GM12892 (cell line): Measurements from ENCODE around the gene PPFIA4. TPM values are rescaled to one million over a fixed set of nuclear protein-coding genes. Genes with fewer than 3 reads are reported as not detected.
"Not testable (repeated sequence)": the region's sequence is repeated elsewhere in the genome, so short reads cannot be mapped to it uniquely, and the experiment has no call there.

ENCODE experiments used
- DNase-seq: peaks from one replicate; pipeline ENCODE4 v3.0.0; 2011; ENCODE audit not compliant: insufficient read length
- FAIRE-seq: peaks from 2 replicates; lab custom pipeline; 2011; peaks lifted over from hg19 to GRCh38; lab: Jason Lieb, UNC
- POLR2A ChIP-seq: IDR thresholded peaks from 2 replicates; pipeline ENCODE4 v1.6.1; 2011; ENCODE audit warnings: low read depth, low read length, control low read depth
- POLR2AphosphoS5 ChIP-seq: IDR thresholded peaks from 2 replicates; pipeline ENCODE4 v1.6.1; 2011; ENCODE audit warnings: low read depth, low read length, control low read depth
- TAF1 ChIP-seq: IDR thresholded peaks from 2 replicates; pipeline ENCODE4 v1.6.1; 2011; ENCODE audit warnings: low read depth, mild to moderate bottlenecking, control low read depth, low read length, borderline replicate concordance
- polyA plus RNA-seq: library from polyadenylated mRNA; unstranded; fragments of >200 nt; gene quantifications from one replicate; pipeline ENCODE4 v1.2.1, GENCODE V29; 2012; ENCODE audit warnings: missing spikeins, inconsistent platforms; ENCODE audit not compliant: missing spikeins

The PPFIA4 gene
- polyA plus RNA-seq, result 19.8 TPM

- FAIRE-seq, result peak; percentile 38
Observed at GRCh38 chr1:203026031-203026665, at the start of gene PPFIA4. Gene PPFIA4 (plus strand): TSS chr1:203026491. CDS start chr1:203039009, 12,518 bp downstream.

GRCh38 chr1:202976633-202977032 lies 49.7 kb upstream of the PPFIA4 start:
- TF ChIP-seq POLR2A (no peak), POLR2AphosphoS5 (no peak), TAF1 (no peak)
- FAIRE-seq, result no peak
- DNase-seq, result no peak

More at GRCh38 chr1:203026031-203026665, at the start of gene PPFIA4:
- TF ChIP-seq POLR2AphosphoS5, result peak; percentile 80
- peak; percentile 63 for TF ChIP-seq POLR2A
- no peak for TF ChIP-seq TAF1
- peak; percentile 92 for DNase-seq

- TF ChIP-seq POLR2AphosphoS5 (no peak), POLR2A (no peak), TAF1 (no peak)
- FAIRE-seq, result no peak
- no peak for DNase-seq
Observed at GRCh38 chr1:202979459-202979858, 46.8 kb upstream of the PPFIA4 start.

- TF ChIP-seq POLR2A, result no peak
- no peak for TF ChIP-seq TAF1
- no peak for TF ChIP-seq POLR2AphosphoS5
- FAIRE-seq (no peak), DNase-seq (no peak)
Observed at GRCh38 chr1:202981939-202982338, 44.4 kb upstream of the PPFIA4 start.

- no peak for TF ChIP-seq POLR2AphosphoS5
- TF ChIP-seq TAF1, result no peak
- no peak for TF ChIP-seq POLR2A
- FAIRE-seq, result no peak
- DNase-seq, result no peak
Observed at GRCh38 chr1:202982715-202983430, 43.4 kb upstream of the PPFIA4 start.

GRCh38 chr1:202986120-202986519 lies 40.2 kb upstream of the PPFIA4 start:
- DNase-seq, FAIRE-seq: not testable (repeated sequence)

GRCh38 chr1:202987255-202987654 lies 39.0 kb upstream of the PPFIA4 start:
- FAIRE-seq, result no peak
- no peak for TF ChIP-seq TAF1
- DNase-seq, result no peak

- TF ChIP-seq TAF1 (no peak), POLR2AphosphoS5 (no peak), POLR2A (no peak)
- FAIRE-seq, result no peak
- DNase-seq, result no peak
Observed at GRCh38 chr1:202987922-202988583, 38.2 kb upstream of the PPFIA4 start.

GRCh38 chr1:202989879-202990278 lies 36.4 kb upstream of the PPFIA4 start:
- no peak for DNase-seq
- TF ChIP-seq TAF1, result no peak
- FAIRE-seq, result no peak

- TF ChIP-seq TAF1 (no peak), POLR2AphosphoS5 (no peak), POLR2A (no peak)
- no peak for FAIRE-seq
- no peak for DNase-seq
Observed at GRCh38 chr1:202991112-202991511, 35.2 kb upstream of the PPFIA4 start.

GRCh38 chr1:202994756-202995155 lies 31.5 kb upstream of the PPFIA4 start:
- no peak for FAIRE-seq
- TF ChIP-seq POLR2AphosphoS5 (no peak), TAF1 (no peak), POLR2A (no peak)
- no peak for DNase-seq
